WERI-Rb-1 (cell line): ENCODE measurements around the gene SNX25.
A peak's percentile ranks its signal among the peaks of the same experiment; 100 is the strongest.
"Not testable (repeated sequence)": the region's sequence is repeated elsewhere in the genome, so short reads cannot be mapped to it uniquely, and the experiment has no call there.

Experiments
- DNase-seq: peaks from one replicate; pipeline ENCODE4 v3.0.0-alpha.2; 2020
- H3K27ac ChIP-seq: fragments of 250-450 bp; sonication (Bioruptor Pico); 2 replicates; pipeline ENCODE4 v1.5.1; 2020; ENCODE audit warnings: mild to moderate bottlenecking, moderate library complexity
- H3K27me3 ChIP-seq: fragments of 250-450 bp; sonication (Bioruptor Pico); 2 replicates; pipeline ENCODE4 v1.5.1; 2021; ENCODE audit warnings: mild to moderate bottlenecking, low read depth, moderate library complexity; ENCODE audit not compliant: insufficient read depth, severe bottlenecking
- H3K36me3 ChIP-seq: fragments of 250-450 bp; sonication (Bioruptor Pico); 2 replicates; pipeline ENCODE4 v1.5.1; 2020; ENCODE audit warnings: mild to moderate bottlenecking, moderate library complexity
- H3K4me3 ChIP-seq: 2 replicates; pipeline ENCODE4 v1.5.1; 2011; ENCODE audit warnings: low read depth, mild to moderate bottlenecking, control low read depth, low read length
- H3K9me3 ChIP-seq: fragments of 250-450 bp; sonication (Bioruptor Pico); 2 replicates; pipeline ENCODE4 v1.5.1; 2021; ENCODE audit warnings: mild to moderate bottlenecking, moderate library complexity; ENCODE audit not compliant: severe bottlenecking
- TF ChIP-seq, protein P1 (sequence below): IDR thresholded peaks from 2 replicates; pipeline ENCODE4 v1.5.1; 2011; ENCODE audit warnings: low read depth, mild to moderate bottlenecking, control low read depth, inconsistent platforms, low read length

SNX25 gene

DNA sequence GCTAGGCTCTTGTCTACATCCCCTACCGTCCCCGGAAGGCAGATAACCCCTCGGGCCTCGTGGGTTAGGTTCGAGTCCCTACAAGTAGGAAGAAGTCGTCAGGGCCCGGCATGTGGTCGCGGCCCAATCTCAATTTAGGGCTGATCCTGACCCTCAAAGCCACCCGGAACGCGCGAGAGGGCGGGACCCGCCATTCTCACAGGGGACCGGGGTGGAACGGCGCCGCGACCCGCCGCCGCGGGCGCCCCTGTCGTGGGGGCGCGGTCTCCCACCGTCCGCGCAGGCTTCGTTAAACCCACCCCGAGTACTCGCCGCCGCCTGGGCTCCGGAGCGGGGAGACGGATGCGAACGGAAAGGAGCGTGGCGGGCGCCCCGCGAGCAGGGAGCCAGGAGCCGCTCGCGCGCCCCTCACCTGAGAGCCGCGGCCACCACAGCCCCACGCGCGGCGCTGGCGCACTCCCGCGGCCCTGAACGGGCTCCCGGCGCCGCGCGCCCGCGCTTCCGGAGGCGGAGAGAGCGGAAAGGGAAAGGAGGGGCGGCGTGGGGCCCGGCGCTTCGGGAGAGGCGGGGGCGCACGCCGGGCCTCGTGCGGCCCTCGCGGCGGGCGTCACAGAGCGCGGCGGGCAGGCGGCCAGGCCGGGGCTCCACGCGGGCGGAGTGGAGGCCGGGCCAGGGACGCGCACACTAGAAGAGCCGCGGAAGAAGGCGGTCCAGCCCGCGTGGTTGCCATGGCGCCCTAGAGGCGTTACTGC, 5.7 kb upstream of the SNX25 start, which contains the start of gene CFAP97:
TSS of gene CFAP97 (minus strand) at position 515 of the 752 bp plus-strand sequence. CDS start 12,804 bp downstream, outside the sequence.
- H3K9me3 ChIP-seq, result no peaks in the 10 kb centered on the region
- H3K4me3 ChIP-seq, result peak within 1 kb of the TSS; percentile 79
- no peaks in the 10 kb centered on the region; the same call in 1 of the 2 replicates for H3K36me3 ChIP-seq
- TF ChIP-seq, protein P1, sequence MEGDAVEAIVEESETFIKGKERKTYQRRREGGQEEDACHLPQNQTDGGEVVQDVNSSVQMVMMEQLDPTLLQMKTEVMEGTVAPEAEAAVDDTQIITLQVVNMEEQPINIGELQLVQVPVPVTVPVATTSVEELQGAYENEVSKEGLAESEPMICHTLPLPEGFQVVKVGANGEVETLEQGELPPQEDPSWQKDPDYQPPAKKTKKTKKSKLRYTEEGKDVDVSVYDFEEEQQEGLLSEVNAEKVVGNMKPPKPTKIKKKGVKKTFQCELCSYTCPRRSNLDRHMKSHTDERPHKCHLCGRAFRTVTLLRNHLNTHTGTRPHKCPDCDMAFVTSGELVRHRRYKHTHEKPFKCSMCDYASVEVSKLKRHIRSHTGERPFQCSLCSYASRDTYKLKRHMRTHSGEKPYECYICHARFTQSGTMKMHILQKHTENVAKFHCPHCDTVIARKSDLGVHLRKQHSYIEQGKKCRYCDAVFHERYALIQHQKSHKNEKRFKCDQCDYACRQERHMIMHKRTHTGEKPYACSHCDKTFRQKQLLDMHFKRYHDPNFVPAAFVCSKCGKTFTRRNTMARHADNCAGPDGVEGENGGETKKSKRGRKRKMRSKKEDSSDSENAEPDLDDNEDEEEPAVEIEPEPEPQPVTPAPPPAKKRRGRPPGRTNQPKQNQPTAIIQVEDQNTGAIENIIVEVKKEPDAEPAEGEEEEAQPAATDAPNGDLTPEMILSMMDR, result no peak
- no peaks in the 10 kb centered on the region for H3K27me3 ChIP-seq
- H3K27ac ChIP-seq, result peak within 1 kb of the TSS; percentile 68
- DNase-seq, result peak; percentile 77

DNA sequence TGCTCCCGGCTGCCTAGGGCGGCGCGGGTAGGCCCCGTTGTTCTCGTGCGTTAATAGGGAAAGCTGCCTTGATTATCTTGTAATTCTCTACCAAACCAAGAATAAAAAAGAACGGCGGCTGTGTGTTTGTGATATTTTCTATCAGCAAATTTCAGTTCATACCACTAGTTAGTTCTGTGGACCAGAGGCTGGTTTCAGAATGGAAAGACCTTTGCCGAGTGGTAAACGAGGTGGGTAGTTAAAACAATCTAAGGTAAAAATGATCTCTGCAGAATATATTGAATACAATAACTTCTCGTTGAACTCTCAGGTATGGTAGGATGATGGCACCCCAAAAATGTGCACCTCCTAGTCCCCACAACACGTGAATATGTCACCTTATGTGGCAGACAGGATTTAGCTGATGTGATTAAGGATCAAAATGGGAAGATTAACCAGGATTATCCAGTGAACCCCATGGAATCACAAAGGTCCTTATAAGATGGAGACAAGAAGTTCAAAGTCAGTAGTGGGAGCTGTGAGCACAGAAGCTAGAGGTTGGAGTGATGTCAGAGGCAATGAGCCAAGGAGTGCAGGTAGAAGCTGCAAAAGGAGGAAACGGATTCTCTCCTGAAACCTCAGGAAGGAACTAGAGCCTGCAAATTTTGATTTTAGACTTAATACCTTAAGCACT, 5.0 kb upstream of the SNX25 start:
- H3K36me3 ChIP-seq, result no peaks in the 10 kb centered on the region; the same call in 1 of the 2 replicates
- H3K4me3 ChIP-seq, result peak overlapping the region; percentile 79
- no peaks in the 10 kb centered on the region for H3K27me3 ChIP-seq
- peak; percentile 58 for DNase-seq
- TF ChIP-seq, protein P1, result peak; percentile 19; the same call in 1 of the 2 replicates
- peak overlapping the region; percentile 68 for H3K27ac ChIP-seq
- H3K9me3 ChIP-seq, result no peaks in the 10 kb centered on the region

DNA sequence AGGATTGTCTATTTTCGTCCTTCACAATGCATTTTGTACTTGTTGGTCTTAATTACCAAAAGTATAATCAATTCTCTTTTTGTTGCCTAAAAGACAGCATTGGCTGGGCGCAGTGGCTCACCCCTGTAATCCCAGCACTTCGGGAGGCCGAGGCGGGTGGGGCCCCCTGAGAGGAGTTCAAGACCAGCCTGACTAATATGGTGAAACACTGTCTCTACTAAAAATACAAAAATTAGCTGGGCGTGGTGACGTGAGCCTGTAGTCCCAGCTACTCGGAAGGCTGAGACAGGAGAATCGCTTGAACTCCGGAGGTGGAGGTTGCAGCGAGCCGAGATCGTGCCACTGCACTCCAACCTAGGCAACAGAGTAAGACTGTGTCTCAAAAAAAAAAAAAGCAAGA, 4.3 kb upstream of the SNX25 start:
- DNase-seq, H3K27ac ChIP-seq, H3K36me3 ChIP-seq, H3K9me3 ChIP-seq, H3K4me3 ChIP-seq, H3K27me3 ChIP-seq: not testable (repeated sequence)

DNA sequence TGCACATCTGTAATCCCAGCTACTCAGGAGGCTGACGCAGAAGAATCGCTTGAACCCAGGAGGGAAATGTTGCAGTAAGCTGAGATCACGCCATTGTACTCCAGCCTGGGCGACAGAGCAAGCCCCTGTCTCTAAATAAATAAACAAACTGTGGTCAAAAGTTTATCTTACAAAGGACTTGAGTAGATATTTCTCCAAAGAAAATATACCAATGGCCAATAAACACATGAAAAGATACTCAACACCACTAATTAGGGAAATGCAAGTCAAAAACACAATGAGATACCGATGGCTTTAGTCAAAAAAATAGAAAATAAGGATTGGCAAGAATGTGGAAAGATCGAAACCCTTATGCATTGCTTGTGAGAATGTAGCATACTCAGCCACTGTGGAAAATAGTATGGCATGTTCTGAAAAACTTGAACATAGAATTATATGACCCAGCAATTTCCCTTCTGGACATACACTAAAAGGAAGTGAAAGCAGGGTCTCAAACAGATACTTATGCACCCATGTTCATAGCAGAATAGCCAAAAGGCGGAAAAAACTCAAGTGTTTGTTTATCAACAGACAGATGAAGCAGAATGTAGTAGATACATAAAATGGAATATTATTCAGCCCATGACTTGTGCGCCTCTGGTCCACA, 3.6 kb upstream of the SNX25 start:
- TF ChIP-seq, protein P1, result no peak
- no peak for DNase-seq
- no peak overlapping the region for H3K4me3 ChIP-seq
- no peak overlapping the region for H3K27ac ChIP-seq
- no peaks in the 10 kb centered on the region for H3K27me3 ChIP-seq
- H3K9me3 ChIP-seq, result no peaks in the 10 kb centered on the region
- no peaks in the 10 kb centered on the region; the same call in 1 of the 2 replicates for H3K36me3 ChIP-seq

DNA sequence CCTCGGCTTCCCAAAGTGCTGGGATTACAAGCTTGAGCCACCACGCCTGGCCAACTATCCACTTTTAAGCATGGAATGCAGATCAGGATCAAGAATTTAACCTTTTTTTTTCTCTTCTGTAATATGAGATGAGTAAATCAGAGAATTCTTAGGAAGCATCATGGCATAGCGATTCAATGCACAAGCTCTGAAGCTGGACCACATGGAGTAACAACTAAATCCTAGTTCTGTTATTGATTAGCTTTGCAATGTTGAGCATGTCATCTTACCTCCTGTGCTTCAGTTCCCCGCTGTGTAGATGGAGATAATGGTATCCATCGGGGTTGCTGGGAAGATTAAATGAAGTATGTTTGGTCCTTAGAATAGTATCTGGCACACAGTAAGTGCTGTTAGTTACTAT, 1.9 kb upstream of the SNX25 start:
- no peaks in the 10 kb centered on the region for H3K27me3 ChIP-seq
- H3K9me3 ChIP-seq, result no peaks in the 10 kb centered on the region
- no peak overlapping the region for H3K4me3 ChIP-seq
- no peak overlapping the region for H3K27ac ChIP-seq
- TF ChIP-seq, protein P1, result no peak
- no peaks in the 10 kb centered on the region; the same call in 1 of the 2 replicates for H3K36me3 ChIP-seq
- DNase-seq, result no peak

DNA sequence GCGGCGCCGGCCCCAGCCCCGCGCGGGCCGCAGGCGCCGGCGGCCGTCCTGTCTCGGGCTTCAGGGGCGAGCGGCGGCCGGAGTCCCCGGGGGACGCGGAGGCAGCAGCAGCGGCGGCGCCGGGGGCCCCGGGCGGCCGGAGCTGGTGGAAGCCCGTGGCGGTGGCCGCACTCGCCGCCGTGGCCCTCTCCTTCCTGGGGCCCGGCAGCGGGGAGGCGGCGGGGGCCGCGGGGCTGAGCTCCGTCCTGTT, 379 bp downstream of the SNX25 start:
- H3K36me3 ChIP-seq, DNase-seq, H3K27me3 ChIP-seq, H3K27ac ChIP-seq, H3K9me3 ChIP-seq: not testable (repeated sequence)
- H3K4me3 ChIP-seq, result peak overlapping the region; percentile 67
